ENCODE data around the gene MAP3K1. TPM values are rescaled to one million over a fixed set of nuclear protein-coding genes. Genes with fewer than 3 reads are reported as not detected.

MAP3K1 gene
- total RNA-seq, 1 experiment from 2014 or later = 8.5 TPM

DNA sequence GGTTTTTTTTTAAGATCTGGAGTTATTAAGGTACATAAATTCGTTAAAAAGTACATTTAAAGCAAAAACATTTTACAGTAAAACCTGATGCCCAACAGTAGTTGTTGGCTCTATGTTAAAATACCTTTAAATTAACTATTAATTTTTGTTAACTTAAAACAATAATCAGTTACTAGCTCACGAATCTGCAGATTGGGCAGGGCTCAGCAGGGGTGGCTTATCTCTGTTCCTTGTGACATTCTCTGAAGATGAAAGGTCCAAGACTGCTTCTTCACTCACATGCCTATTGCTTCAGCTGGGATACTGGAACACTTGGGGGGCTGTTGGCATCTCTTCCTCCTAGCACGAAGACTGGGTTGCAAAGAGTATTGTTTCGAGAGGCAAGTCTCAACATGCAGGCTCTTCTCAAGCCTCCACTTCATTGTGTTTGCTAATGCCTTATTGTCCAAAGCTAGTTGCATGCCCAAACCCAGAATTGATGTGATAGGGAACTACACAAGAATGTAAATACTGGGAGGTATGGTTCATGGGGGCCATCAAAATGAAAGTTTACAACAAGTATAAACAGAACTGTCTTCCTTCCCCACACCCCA, 46.6 kb downstream of the MAP3K1 start:
- Histone ChIP-seq H3K27me3 (ENCODE audit: insufficient read depth, low read length) (no peaks in the 10 kb centered on the region), H3K79me2 (ENCODE audit: insufficient read depth, low read length) (no peaks in the 10 kb centered on the region), H3K9ac (ENCODE audit: low read length) (no peak overlapping the region), H2AFZ (ENCODE audit: low read depth, low read length, poor library complexity, severe bottlenecking) (no peak overlapping the region), H3K9me3 (ENCODE audit: control insufficient read depth in 1 of 2, insufficient read depth in 1 of 2, low read depth in 1 of 2, low read length in 2 of 2) (no peaks in the 10 kb centered on the region), H3K4me2 (ENCODE audit: low read length) (no peak overlapping the region), H4K20me1 (ENCODE audit: insufficient read depth) (no peaks in the 10 kb centered on the region; the same call in 1 of the 2 replicates), H3K27ac (ENCODE audit: low read depth, low read length) (no peak overlapping the region), H3K36me3 (ENCODE audit: control insufficient read depth in 1 of 2, insufficient read depth in 2 of 2, low read length in 2 of 2) (0 out of 4 replicates have a peak, but pooled peaks cover 0 to 4% of the 10 kb centered on the region in 2 experiments), H3K4me1 (ENCODE audit: control insufficient read depth in 1 of 2, insufficient read depth in 2 of 2, low read length in 2 of 2) (no peaks in the 10 kb centered on the region), H3K4me3 (replicated peaks in 1 of 2; ENCODE audit: low read depth in 1 of 2, low read length in 2 of 2) (no peak overlapping the region), H3K9me2 (ENCODE audit: insufficient read depth) (no peaks in the 10 kb centered on the region)
- TF ChIP-seq, protein P1, sequence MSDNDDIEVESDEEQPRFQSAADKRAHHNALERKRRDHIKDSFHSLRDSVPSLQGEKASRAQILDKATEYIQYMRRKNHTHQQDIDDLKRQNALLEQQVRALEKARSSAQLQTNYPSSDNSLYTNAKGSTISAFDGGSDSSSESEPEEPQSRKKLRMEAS (IDR thresholded peaks at IDR 0.05) = no peak
- TF ChIP-seq EGR1 (IDR thresholded peaks at IDR 0.05; ENCODE audit: low read depth) (no peak), POLR2A (IDR thresholded peaks at IDR 0.05; ENCODE audit: borderline replicate concordance, extremely low read depth, insufficient read depth, insufficient read length) (no peak), ZFX (IDR thresholded peaks at IDR 0.05) (no peak), SP1 (IDR thresholded peaks at IDR 0.05; ENCODE audit: low read depth) (no peak), ZNF274 (IDR thresholded peaks at IDR 0.05; ENCODE audit: low read depth, low read length) (no peak), JUND (IDR thresholded peaks at IDR 0.05) (no peak), POLR2AphosphoS5 (IDR thresholded peaks at IDR 0.05; ENCODE audit: low read depth, low read length) (no peak), SRF (IDR thresholded peaks at IDR 0.05; ENCODE audit: low read depth) (no peak), ZBTB33 (IDR thresholded peaks at IDR 0.05; ENCODE audit: extremely low read depth, insufficient replicate concordance, low read length) (no peak), SIN3A (IDR thresholded peaks at IDR 0.05; ENCODE audit: low read depth) (no peak)
- TF ChIP-seq, protein P2, sequence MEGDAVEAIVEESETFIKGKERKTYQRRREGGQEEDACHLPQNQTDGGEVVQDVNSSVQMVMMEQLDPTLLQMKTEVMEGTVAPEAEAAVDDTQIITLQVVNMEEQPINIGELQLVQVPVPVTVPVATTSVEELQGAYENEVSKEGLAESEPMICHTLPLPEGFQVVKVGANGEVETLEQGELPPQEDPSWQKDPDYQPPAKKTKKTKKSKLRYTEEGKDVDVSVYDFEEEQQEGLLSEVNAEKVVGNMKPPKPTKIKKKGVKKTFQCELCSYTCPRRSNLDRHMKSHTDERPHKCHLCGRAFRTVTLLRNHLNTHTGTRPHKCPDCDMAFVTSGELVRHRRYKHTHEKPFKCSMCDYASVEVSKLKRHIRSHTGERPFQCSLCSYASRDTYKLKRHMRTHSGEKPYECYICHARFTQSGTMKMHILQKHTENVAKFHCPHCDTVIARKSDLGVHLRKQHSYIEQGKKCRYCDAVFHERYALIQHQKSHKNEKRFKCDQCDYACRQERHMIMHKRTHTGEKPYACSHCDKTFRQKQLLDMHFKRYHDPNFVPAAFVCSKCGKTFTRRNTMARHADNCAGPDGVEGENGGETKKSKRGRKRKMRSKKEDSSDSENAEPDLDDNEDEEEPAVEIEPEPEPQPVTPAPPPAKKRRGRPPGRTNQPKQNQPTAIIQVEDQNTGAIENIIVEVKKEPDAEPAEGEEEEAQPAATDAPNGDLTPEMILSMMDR (IDR thresholded peaks at IDR 0.05 in 2 of 3, conservative IDR thresholded peaks at IDR 0.05 in 1 of 3; ENCODE audit: borderline replicate concordance in 1 of 3, insufficient read depth in 1 of 3, low read depth in 2 of 3, low read length in 2 of 3) = no peak
- TF ChIP-seq, protein P3, sequence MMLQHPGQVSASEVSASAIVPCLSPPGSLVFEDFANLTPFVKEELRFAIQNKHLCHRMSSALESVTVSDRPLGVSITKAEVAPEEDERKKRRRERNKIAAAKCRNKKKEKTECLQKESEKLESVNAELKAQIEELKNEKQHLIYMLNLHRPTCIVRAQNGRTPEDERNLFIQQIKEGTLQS (IDR thresholded peaks at IDR 0.05) = no peak
- intact Hi-C loops (cut with micrococcal nuclease) = no loop called here
- POLR2A ChIA-PET = no interaction called here
- no TSS peak for BruUV-seq (replicated peaks)
- CTCF ChIA-PET = no interaction called here
- ATAC-seq (no peak), DNase-seq (ENCODE audit: low read depth, low spot score) (no peak)
- RAD21 ChIA-PET (ENCODE audit: low non-redundant PET in 1 of 2, low total read pairs in 2 of 2, uncharacterized antibody in 2 of 2, unreplicated experiment in 2 of 2) = no interaction called here
